Parathyroid adenoma (tissue), 2 donors: ENCODE data around the gene CCDC28B.

Experiments used
- H2AFZ ChIP-seq: fragments of 300-600 bp; sonication (generic); one replicate; pipeline ENCODE4 v1.7.0; 2017; ENCODE audit warnings: antibody characterized with exemption, mild to moderate bottlenecking
- H3K27ac ChIP-seq: fragments of 300-600 bp; sonication (generic); one replicate; pipeline ENCODE4 v1.7.0; 2017
- H3K27me3 ChIP-seq: fragments of 300-600 bp; sonication (generic); one replicate; pipeline ENCODE4 v1.7.0; 2017; ENCODE audit warnings: low read length; ENCODE audit not compliant: control insufficient read depth, insufficient read depth
- H3K36me3 ChIP-seq: fragments of 300-600 bp; sonication (generic); one replicate; pipeline ENCODE4 v1.7.0; 2017; ENCODE audit warnings: low read length; ENCODE audit not compliant: control insufficient read depth, insufficient read depth
- H3K4me1 ChIP-seq: fragments of 300-600 bp; sonication (generic); one replicate; pipeline ENCODE4 v1.7.0; 2017; ENCODE audit warnings: control low read depth
- H3K4me2 ChIP-seq: fragments of 300-600 bp; sonication (generic); one replicate; pipeline ENCODE4 v1.7.0; 2017; ENCODE audit warnings: low read length
- H3K4me3 ChIP-seq: fragments of 300-600 bp; sonication (generic); one replicate; pipeline ENCODE4 v1.7.0; 2017; ENCODE audit warnings: low read depth, low read length
- H3K79me2 ChIP-seq: fragments of 300-600 bp; sonication (generic); one replicate; pipeline ENCODE4 v1.7.0; 2017; ENCODE audit warnings: control low read depth
- H3K9ac ChIP-seq: fragments of 300-600 bp; sonication (generic); one replicate; pipeline ENCODE4 v1.7.0; 2017; ENCODE audit warnings: mild to moderate bottlenecking
- H3K9me3 ChIP-seq: fragments of 300-600 bp; sonication (generic); one replicate; pipeline ENCODE4 v1.7.0; 2017; ENCODE audit warnings: low read length; ENCODE audit not compliant: control insufficient read depth
- TF ChIP-seq, protein P1 (sequence below): fragments of 300-600 bp; sonication (generic); IDR thresholded peaks from one replicate; pipeline ENCODE4 v1.7.0; 2017; ENCODE audit warnings: antibody characterized with exemption, mild to moderate bottlenecking
- donor health status: primary hyperparathyroidism.

Gene CCDC28B

DNA sequence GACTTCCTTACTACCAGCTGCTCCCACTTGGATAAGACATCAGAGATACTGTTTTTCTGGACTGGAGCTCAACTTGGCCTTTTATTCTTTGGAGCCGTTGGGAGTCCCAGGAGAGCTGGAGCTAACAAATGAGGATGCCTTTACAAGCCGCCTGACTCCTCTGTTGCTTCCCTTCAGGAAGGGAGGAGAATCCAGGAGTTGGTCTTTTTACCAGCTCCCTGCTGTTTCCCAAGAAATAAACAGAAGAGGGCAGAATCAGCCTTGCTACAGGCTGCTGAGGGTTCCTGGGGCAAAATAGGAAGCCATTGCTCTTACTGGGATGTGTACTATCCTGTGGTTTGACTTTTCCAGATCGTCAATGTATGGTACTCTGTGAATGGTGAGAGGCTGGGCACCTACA, 23.3 kb downstream of the CCDC28B start:
- TF ChIP-seq, protein P1, sequence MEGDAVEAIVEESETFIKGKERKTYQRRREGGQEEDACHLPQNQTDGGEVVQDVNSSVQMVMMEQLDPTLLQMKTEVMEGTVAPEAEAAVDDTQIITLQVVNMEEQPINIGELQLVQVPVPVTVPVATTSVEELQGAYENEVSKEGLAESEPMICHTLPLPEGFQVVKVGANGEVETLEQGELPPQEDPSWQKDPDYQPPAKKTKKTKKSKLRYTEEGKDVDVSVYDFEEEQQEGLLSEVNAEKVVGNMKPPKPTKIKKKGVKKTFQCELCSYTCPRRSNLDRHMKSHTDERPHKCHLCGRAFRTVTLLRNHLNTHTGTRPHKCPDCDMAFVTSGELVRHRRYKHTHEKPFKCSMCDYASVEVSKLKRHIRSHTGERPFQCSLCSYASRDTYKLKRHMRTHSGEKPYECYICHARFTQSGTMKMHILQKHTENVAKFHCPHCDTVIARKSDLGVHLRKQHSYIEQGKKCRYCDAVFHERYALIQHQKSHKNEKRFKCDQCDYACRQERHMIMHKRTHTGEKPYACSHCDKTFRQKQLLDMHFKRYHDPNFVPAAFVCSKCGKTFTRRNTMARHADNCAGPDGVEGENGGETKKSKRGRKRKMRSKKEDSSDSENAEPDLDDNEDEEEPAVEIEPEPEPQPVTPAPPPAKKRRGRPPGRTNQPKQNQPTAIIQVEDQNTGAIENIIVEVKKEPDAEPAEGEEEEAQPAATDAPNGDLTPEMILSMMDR = no peak
- Histone ChIP-seq H3K79me2 (peaks cover 11% of the 10 kb centered on the region), H3K4me2 (peak overlapping the region; percentile 39), H3K27me3 (no peaks in the 10 kb centered on the region), H3K4me3 (no peak overlapping the region), H3K4me1 (peaks cover 13% of the 10 kb centered on the region), H3K27ac (peak overlapping the region; percentile 32), H3K9me3 (no peaks in the 10 kb centered on the region), H2AFZ (no peak overlapping the region), H3K36me3 (no peaks in the 10 kb centered on the region), H3K9ac (no peak overlapping the region)

DNA sequence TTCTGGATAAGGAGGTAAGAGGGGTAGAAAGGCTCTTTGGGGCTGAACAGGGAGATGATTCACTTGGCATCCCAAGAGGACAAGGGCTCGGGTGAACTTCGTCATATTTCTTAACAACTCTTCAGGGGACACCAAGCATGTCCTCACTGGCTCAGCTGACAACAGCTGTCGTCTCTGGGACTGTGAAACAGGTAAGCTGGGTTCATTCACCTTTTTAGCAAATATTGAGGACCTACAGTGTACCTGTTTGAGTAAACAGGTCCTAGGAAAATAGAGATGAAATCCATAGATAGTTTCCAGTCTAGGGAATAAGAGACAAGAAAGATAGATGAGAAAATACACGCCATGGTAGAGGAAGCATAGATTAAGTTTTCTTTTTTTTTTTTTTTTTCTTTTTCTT, 23.9 kb downstream of the CCDC28B start:
- H3K36me3 ChIP-seq = no peaks in the 10 kb centered on the region
- no peak overlapping the region for H3K27ac ChIP-seq
- H3K4me3 ChIP-seq = no peak overlapping the region
- peaks cover 11% of the 10 kb centered on the region for H3K79me2 ChIP-seq
- no peak overlapping the region for H2AFZ ChIP-seq
- no peaks in the 10 kb centered on the region for H3K9me3 ChIP-seq
- TF ChIP-seq, protein P1 = no peak
- H3K4me1 ChIP-seq = peaks cover 13% of the 10 kb centered on the region
- no peaks in the 10 kb centered on the region for H3K27me3 ChIP-seq
- H3K4me2 ChIP-seq = no peak overlapping the region
- no peak overlapping the region for H3K9ac ChIP-seq

DNA sequence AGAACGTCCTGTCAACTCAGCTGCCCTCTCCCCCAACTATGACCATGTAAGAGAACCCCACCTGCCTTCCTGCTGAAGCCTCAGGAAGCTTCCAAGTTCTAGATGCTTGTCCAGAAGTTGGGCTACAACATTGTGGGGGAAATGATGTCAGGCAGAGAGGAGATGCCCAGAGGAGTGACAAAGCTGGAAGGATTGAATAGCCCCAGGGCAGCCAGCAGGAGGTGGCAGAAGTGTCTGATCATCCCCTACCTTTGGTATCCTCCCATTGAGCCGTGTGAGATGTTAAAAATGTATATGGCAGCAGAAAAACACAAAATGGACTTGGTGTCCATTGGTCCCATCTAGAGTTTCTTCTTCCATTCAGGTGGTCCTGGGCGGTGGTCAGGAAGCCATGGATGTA, 28.4 kb downstream of the CCDC28B start:
- H3K4me3 ChIP-seq = no peak overlapping the region
- no peaks in the 10 kb centered on the region for H3K9me3 ChIP-seq
- no peak overlapping the region for H3K9ac ChIP-seq
- no peaks in the 10 kb centered on the region for H3K36me3 ChIP-seq
- H3K4me1 ChIP-seq = no peaks in the 10 kb centered on the region
- H3K4me2 ChIP-seq = no peak overlapping the region
- H3K27me3 ChIP-seq = no peaks in the 10 kb centered on the region
- peaks cover 2% of the 10 kb centered on the region for H3K79me2 ChIP-seq
- TF ChIP-seq, protein P1 = no peak
- no peak overlapping the region for H3K27ac ChIP-seq
- no peak overlapping the region for H2AFZ ChIP-seq

DNA sequence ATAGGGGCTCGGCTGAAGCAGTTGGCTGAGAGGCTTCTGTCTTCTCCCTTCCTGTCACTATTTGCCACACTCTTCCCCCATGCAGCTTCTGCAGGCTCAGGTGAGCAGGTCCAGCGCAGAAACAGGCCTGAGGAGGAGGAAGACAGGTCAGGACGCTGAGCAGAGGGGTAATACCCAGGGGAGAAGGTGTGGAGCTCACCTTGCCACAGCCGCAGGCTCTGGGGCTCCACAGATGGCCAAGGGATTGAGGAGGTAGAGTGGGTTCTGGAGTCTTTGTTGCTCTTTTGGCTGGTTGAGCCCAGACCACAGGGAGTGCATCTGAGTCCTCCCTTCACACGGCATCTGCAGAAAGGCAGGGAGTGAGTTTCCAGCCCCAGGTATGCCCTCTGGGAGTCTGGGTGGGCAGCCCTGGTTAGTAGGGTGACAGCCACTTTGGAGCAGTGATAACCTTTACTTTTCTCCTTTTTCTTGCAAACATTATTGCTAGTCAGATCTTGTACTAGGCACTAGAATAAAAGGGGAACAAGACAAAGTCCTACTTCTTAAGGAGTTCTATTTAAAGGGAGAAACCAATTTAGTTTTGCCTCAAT, 31.5 kb downstream of the CCDC28B start:
- H3K4me2 ChIP-seq = no peak overlapping the region
- H3K9me3 ChIP-seq = no peaks in the 10 kb centered on the region
- no peak overlapping the region for H2AFZ ChIP-seq
- no peak overlapping the region for H3K4me3 ChIP-seq
- no peak overlapping the region for H3K9ac ChIP-seq
- no peaks in the 10 kb centered on the region for H3K27me3 ChIP-seq
- no peak overlapping the region for H3K27ac ChIP-seq
- H3K36me3 ChIP-seq = no peaks in the 10 kb centered on the region
- H3K79me2 ChIP-seq = no peaks in the 10 kb centered on the region
- H3K4me1 ChIP-seq = no peaks in the 10 kb centered on the region
- TF ChIP-seq, protein P1 = no peak
